A673 (cell line): Measurements from ENCODE around the gene CFAP61. TPM values are rescaled to one million over a fixed set of nuclear protein-coding genes. Genes with fewer than 3 reads are reported as not detected.

ENCODE experiments used
- BruUV-seq: library from RNA; stranded (reverse); fragments of 400-500 nt; replicated peaks from 2 replicates; lab custom pipeline; 2021; lab: Mats Ljungman, UMichigan
- CTCF ChIA-PET: fragments of 300-600 bp; sonication (Branson Sonifier 250); formaldehyde crosslinking; loops from one replicate; lab custom pipeline; 2022; ENCODE audit warnings: antibody characterized with exemption; lab: Charles Lee
- POLR2A ChIA-PET: fragments of 300-600 bp; sonication (Branson Sonifier 250); formaldehyde crosslinking; loops from one replicate; lab custom pipeline; 2022; ENCODE audit warnings: antibody characterized with exemption; ENCODE audit not compliant: low non-redundant PET; lab: Charles Lee
- DNase-seq: peaks from one replicate; pipeline ENCODE4 v3.0.0-alpha.2; 2015; ENCODE audit warnings: low spot score
- H3K27ac ChIP-seq: fragments of 200-600 bp; sonication (generic); 2 replicates; pipeline ENCODE4 v1.5.1; 2016; ENCODE audit warnings: mixed run types, low read depth, mild to moderate bottlenecking, mixed read lengths, antibody characterized with exemption, low read length; ENCODE audit not compliant: poor library complexity, severe bottlenecking
- H3K27me3 ChIP-seq: fragments of 200-600 bp; sonication (generic); replicated peaks from 2 replicates; pipeline ENCODE4 v1.6.1; 2017; ENCODE audit warnings: mixed run types, low read depth, mild to moderate bottlenecking, mixed read lengths, antibody characterized with exemption, low read length; ENCODE audit not compliant: insufficient read depth, poor library complexity
- H3K36me3 ChIP-seq: fragments of 200-600 bp; sonication (generic); 2 replicates; pipeline ENCODE4 v1.6.1; 2016; ENCODE audit warnings: mixed run types, mild to moderate bottlenecking, mixed read lengths, antibody characterized with exemption, low read length; ENCODE audit not compliant: insufficient read depth, poor library complexity, severe bottlenecking
- H3K4me1 ChIP-seq: fragments of 200-600 bp; sonication (generic); 2 replicates; pipeline ENCODE4 v1.6.1; 2017; ENCODE audit warnings: mixed run types, mild to moderate bottlenecking, mixed read lengths, antibody characterized with exemption, low read length; ENCODE audit not compliant: insufficient read depth, poor library complexity, severe bottlenecking
- H3K4me3 ChIP-seq: fragments of 200-600 bp; sonication (generic); 2 replicates; pipeline ENCODE4 v1.5.1; 2016; ENCODE audit warnings: low read depth, mixed run types, mild to moderate bottlenecking, mixed read lengths, low read length; ENCODE audit not compliant: poor library complexity, severe bottlenecking
- H3K9me3 ChIP-seq: fragments of 200-600 bp; sonication (generic); 2 replicates; pipeline ENCODE4 v1.6.1; 2016; ENCODE audit warnings: mixed run types, low read depth, mild to moderate bottlenecking, mixed read lengths, antibody characterized with exemption, low read length; ENCODE audit not compliant: poor library complexity, severe bottlenecking
- EZH2 ChIP-seq: fragments of 200-600 bp; sonication (generic); IDR thresholded peaks from 2 replicates; pipeline ENCODE4 v1.6.1; 2017; ENCODE audit warnings: borderline replicate concordance, low read depth, mild to moderate bottlenecking, mixed read lengths, antibody characterized with exemption, low read length; ENCODE audit not compliant: poor library complexity, severe bottlenecking
- intact Hi-C: fragments of 100-400 bp; cut with micrococcal nuclease; formaldehyde crosslinking; loops from one replicate; pipeline ENCODE4 v1.10.0; 2022; ENCODE audit not compliant: unreplicated experiment
- total RNA-seq: library from RNA; stranded (reverse); gene quantifications from 2 replicates; pipeline ENCODE4 v1.2.3, GENCODE V29; 2021
- TF ChIP-seq, protein P1 (sequence below): fragments of 300-800, 200-600 bp; sonication (generic); conservative IDR thresholded peaks from 2 replicates; pipeline ENCODE4 v1.5.1; 2017; ENCODE audit warnings: low read depth, mild to moderate bottlenecking, antibody characterized with exemption, low read length, moderate library complexity, mixed read lengths

CFAP61 gene
- total RNA-seq, 1 experiment from 2014 or later = not detected

DNA sequence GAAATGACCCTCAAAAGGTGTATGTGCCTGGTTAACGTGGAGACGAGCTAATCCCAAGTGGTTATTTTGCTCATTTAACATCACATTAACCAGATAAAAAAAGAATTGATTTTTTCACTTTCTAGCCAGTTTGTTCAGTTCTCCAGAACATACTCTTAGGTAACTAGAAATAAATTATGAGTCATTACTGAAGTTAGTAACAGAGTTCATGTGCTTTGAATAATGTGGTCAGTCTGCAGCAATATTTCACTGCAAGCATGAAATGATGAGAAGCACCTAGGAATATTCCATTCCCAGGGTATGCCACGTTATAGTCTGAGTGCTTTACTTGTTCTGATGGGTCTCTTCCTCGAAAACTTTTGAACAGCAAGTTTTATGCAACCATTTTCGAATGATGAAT, 177.3 kb downstream of the CFAP61 start:
- no peaks in the 10 kb centered on the region for H3K27me3 ChIP-seq
- ChIA-PET POLR2A (no interaction called here), CTCF (no interaction called here)
- DNase-seq = no peak
- no peaks in the 10 kb centered on the region for H3K4me1 ChIP-seq
- no TSS peak for BruUV-seq
- H3K4me3 ChIP-seq = no peak overlapping the region
- H3K9me3 ChIP-seq = no peaks in the 10 kb centered on the region
- no peak overlapping the region for H3K27ac ChIP-seq
- intact Hi-C loops = no loop called here
- TF ChIP-seq EZH2 = no peak
- TF ChIP-seq, protein P1, sequence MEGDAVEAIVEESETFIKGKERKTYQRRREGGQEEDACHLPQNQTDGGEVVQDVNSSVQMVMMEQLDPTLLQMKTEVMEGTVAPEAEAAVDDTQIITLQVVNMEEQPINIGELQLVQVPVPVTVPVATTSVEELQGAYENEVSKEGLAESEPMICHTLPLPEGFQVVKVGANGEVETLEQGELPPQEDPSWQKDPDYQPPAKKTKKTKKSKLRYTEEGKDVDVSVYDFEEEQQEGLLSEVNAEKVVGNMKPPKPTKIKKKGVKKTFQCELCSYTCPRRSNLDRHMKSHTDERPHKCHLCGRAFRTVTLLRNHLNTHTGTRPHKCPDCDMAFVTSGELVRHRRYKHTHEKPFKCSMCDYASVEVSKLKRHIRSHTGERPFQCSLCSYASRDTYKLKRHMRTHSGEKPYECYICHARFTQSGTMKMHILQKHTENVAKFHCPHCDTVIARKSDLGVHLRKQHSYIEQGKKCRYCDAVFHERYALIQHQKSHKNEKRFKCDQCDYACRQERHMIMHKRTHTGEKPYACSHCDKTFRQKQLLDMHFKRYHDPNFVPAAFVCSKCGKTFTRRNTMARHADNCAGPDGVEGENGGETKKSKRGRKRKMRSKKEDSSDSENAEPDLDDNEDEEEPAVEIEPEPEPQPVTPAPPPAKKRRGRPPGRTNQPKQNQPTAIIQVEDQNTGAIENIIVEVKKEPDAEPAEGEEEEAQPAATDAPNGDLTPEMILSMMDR = no peak
- no peaks in the 10 kb centered on the region for H3K36me3 ChIP-seq

DNA sequence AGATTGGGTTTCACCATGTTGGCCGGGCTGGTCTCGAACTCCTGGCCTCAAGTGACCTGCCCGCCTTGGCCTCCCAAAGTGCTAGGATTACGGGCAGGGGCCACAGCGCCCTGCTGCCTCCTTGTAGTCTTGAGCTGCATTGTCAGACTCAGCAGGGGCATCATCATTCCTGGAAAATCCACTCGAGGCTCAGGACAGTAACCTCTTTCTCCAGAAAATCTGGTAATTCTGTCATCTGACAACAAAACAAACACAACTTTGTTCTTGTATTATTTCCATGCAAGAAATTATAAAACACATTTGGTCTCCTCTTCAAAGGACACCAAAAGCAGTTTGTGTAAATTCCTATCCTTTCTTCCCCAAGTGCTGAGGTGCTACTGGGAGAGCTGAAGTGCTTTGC, 178.4 kb downstream of the CFAP61 start:
- BruUV-seq = no TSS peak
- intact Hi-C loops = no loop called here
- CTCF ChIA-PET = no interaction called here

DNA sequence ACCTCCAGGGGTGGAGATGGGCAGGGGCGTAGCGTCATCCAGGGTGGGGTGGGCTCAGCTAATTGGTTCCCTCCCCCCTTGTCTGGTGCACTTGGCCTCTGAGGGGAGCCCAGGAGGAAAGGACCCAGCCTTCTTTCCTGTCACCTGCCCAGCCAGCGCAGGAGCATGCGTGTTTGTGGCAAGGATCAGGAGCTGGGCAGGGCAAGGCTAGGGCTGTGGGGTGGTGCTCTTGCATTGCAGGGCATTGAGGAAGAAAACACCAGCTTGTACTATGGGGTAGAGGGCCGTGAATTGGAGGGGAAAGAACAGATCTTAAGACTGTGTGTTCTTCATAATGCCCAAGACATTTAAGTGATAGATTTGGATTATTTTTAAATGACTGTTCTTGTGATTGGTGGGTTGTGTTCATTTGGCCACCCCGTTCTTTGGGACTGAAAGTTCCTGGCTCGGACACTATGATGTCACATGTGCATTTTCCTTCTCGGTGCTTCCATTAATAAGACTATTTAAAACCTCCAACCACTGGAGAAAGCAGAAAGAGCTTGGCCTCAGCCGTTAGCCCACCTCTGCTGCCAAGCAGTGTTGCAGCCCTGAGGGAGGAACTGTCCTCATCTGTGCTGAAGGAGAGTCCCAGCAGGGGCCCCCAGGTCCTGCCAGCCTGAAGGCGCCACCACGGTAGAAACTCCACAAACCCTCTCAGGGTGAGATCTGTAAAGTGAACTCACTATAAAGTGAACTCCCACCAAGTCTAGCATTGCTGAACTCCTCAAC, 179.4 kb downstream of the CFAP61 start:
- DNase-seq = no peak
- no TSS peak for BruUV-seq
- Histone ChIP-seq H3K9me3 (no peaks in the 10 kb centered on the region), H3K4me3 (no peak overlapping the region), H3K36me3 (no peaks in the 10 kb centered on the region), H3K27ac (no peak overlapping the region), H3K4me1 (no peaks in the 10 kb centered on the region), H3K27me3 (no peaks in the 10 kb centered on the region)
- intact Hi-C loops = no loop called here
- POLR2A ChIA-PET = no interaction called here
- CTCF ChIA-PET = no interaction called here
- TF ChIP-seq, protein P1 = no peak
- TF ChIP-seq EZH2 = no peak

More for the DNA sequence above, 178.4 kb downstream of the CFAP61 start:
- no peak overlapping the region for H3K4me3 ChIP-seq
- H3K9me3 ChIP-seq = no peaks in the 10 kb centered on the region
- no peak for DNase-seq
- no peaks in the 10 kb centered on the region for H3K36me3 ChIP-seq
- H3K4me1 ChIP-seq = no peaks in the 10 kb centered on the region
- H3K27me3 ChIP-seq = no peaks in the 10 kb centered on the region
- no peak overlapping the region for H3K27ac ChIP-seq
- POLR2A ChIA-PET = no interaction called here
- TF ChIP-seq, protein P1 = no peak
- TF ChIP-seq EZH2 = no peak
